OCI-LY3 (cell line): Measurements from ENCODE around the gene HOXA6.

Experiments used
- H2AFZ ChIP-seq: fragments of 200-600, 300-600 bp; shearing (Covaris generic); 2 replicates; pipeline ENCODE4 v1.6.0; 2014; ENCODE audit warnings: antibody characterized with exemption, low read depth, low read length
- H3K27ac ChIP-seq: fragments of 200-600, 300-600 bp; sonication (generic); 2 replicates; pipeline ENCODE4 v1.5.1; 2014; ENCODE audit warnings: mild to moderate bottlenecking, low read length, moderate library complexity, mixed read lengths
- H3K27me3 ChIP-seq: fragments of 200-600, 300-600 bp; sonication (generic); 2 replicates; pipeline ENCODE4 v1.6.1; 2014; ENCODE audit warnings: low read depth, low read length, mixed read lengths
- H3K36me3 ChIP-seq: fragments of 200-600, 300-600 bp; sonication (generic); replicated peaks from 2 replicates; pipeline ENCODE3; 2014; ENCODE audit warnings: low read depth, low read length, mixed read lengths
- H3K4me1 ChIP-seq: fragments of 300-600, 200-600 bp; sonication (generic); 2 replicates; pipeline ENCODE4 v1.6.1; 2014; ENCODE audit warnings: low read length, mixed read lengths
- H3K4me2 ChIP-seq: fragments of 200-600, 300-600 bp; sonication (generic); 2 replicates; pipeline ENCODE4 v1.6.1; 2014; ENCODE audit warnings: low read length, mixed read lengths
- H3K4me3 ChIP-seq: fragments of 300-600, 200-600 bp; sonication (generic); 2 replicates; pipeline ENCODE4 v1.5.1; 2014; ENCODE audit warnings: antibody characterized with exemption, mild to moderate bottlenecking, low read length, moderate library complexity
- H3K79me2 ChIP-seq: fragments of 300-600, 200-600 bp; shearing (Covaris generic); 2 replicates; pipeline ENCODE4 v1.6.1; 2014; ENCODE audit warnings: mild to moderate bottlenecking, low read length, mixed read lengths
- H3K9ac ChIP-seq: fragments of 300-600, 200-600 bp; shearing (Covaris generic); 2 replicates; pipeline ENCODE4 v1.6.0; 2014; ENCODE audit warnings: mild to moderate bottlenecking, low read length, moderate library complexity
- H3K9me3 ChIP-seq: fragments of 200-600, 300-600 bp; shearing (Covaris generic); 2 replicates; pipeline ENCODE4 v1.6.1; 2014; ENCODE audit warnings: low read length, mixed read lengths; ENCODE audit not compliant: insufficient read depth
- H4K20me1 ChIP-seq: fragments of 200-600, 300-600 bp; sonication (generic); 2 replicates; pipeline ENCODE4 v1.6.1; 2016; ENCODE audit warnings: low read length, mixed read lengths; ENCODE audit not compliant: insufficient read depth
- CTCF ChIP-seq: fragments of 200-600, 300-600 bp; sonication (generic); IDR thresholded peaks from 2 replicates; pipeline ENCODE4 v1.5.1; 2014; ENCODE audit warnings: antibody characterized with exemption, low read length, low read depth
- EZH2phosphoT487 ChIP-seq: fragments of 200-600 bp; shearing (Covaris generic); IDR thresholded peaks from 2 replicates; pipeline ENCODE4 v1.6.1; 2018; ENCODE audit warnings: antibody characterized with exemption, mixed run types, low read depth

HOXA6 gene

GRCh38 chr7:27103489-27104226, 43.9 kb downstream of the HOXA6 start:
- Histone ChIP-seq H2AFZ (no peak overlapping the region), H3K9me3 (no peaks in the 10 kb centered on the region), H3K79me2 (no peaks in the 10 kb centered on the region), H3K27me3 (no peaks in the 10 kb centered on the region), H3K4me3 (no peak overlapping the region), H3K9ac (no peak overlapping the region), H3K27ac (no peak overlapping the region), H3K4me2 (no peak overlapping the region), H3K36me3 (no peaks in the 10 kb centered on the region), H3K4me1 (peaks cover 9% of the 10 kb centered on the region), H4K20me1 (no peaks in the 10 kb centered on the region)
- TF ChIP-seq EZH2phosphoT487 = no peak
- TF ChIP-seq CTCF = no peak

DNA sequence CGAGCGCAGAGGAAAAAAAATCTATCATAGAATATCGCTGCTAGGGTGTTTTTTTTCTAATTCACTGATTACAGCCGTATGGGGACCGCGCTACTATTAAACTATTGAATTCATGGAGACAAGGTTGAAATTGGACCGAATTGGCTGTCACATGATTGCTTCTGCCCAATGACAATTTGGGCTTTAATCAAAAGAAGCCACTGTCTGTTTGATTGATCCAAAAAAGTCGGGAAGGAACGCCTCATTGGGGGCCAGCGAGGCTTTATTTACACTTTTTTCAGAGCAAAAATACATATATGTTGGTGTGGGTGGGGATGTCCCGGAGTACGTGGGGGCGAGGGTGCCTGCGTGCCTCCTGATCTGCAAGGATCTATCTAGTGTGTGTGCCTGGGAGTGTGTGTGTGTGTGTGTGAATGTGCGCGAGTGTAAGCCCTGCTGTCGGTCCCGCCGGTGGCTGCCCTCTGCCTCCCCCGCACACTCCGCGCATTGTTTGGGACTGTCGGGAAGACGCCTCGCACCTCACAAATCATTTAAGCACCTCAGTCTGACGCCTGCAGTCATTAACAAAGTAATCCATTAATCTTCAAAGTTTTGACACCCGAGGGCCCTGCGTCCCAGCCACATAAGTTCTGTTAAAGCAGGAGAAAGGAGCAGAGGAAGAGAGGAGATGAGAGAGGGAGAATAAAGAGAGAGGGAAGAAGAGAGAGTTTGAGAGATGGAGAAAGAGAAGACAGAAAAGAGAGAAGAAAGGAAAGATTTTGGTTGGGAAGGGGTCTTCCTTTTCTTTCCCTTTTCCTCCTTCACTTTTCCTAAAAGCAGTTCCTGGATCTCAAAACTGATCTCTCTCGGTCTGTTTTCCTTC, 44.8 kb downstream of the HOXA6 start, which contains the start of gene HOXA2:
Gene HOXA2 (minus strand): TSS at position 103 of the 862 bp plus-strand sequence. CDS start 183 bp downstream, outside the sequence.
- no peak within 1 kb of the TSS for H3K9ac ChIP-seq
- TF ChIP-seq CTCF (no peak), EZH2phosphoT487 (no peak)
- H3K36me3 ChIP-seq = no peaks in the 10 kb centered on the region
- H3K79me2 ChIP-seq = peaks cover 2% of the 10 kb centered on the region; the same call in 1 of the 2 replicates
- no peaks in the 10 kb centered on the region for H3K9me3 ChIP-seq
- H3K27me3 ChIP-seq = no peaks in the 10 kb centered on the region
- H4K20me1 ChIP-seq = no peaks in the 10 kb centered on the region
- no peak within 1 kb of the TSS for H3K4me2 ChIP-seq
- peaks cover 9% of the 10 kb centered on the region for H3K4me1 ChIP-seq
- no peak within 1 kb of the TSS for H3K4me3 ChIP-seq
- no peak within 1 kb of the TSS for H3K27ac ChIP-seq
- H2AFZ ChIP-seq = no peak within 1 kb of the TSS

DNA sequence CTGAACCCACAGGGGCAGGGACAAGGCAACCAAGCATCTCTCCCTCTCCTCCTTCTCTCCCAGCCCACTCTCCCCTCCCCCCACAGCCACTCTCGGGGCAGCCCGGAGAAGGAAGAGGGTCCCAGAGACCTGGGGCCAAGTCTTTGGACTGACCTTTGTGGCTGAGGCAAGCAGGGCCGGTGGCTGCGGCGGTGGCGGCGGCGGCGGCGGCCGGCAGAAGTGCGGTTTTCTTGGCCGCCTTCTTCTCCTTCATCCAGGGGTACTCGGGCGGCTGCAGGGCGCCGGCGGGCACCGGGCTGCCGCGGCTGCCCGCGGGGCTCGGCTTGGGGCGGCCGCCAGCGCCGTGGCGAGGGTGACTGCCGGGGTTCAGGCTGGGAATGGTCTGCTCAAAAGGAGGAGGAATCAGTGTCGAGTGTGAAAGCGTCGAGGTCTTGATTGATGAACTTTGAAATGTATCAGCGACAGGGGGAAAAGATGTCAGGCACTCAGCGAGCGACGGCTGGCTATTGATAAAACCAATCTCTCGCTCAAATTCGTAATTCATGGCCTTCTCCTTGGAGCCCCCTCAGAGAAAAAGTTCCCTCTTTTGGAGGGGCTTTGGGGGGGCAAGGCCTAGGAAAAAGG, 45.5 kb downstream of the HOXA6 start:
- Histone ChIP-seq H3K4me1 (peaks cover 14% of the 10 kb centered on the region), H2AFZ (no peak overlapping the region), H3K9me3 (no peaks in the 10 kb centered on the region), H3K4me3 (no peak overlapping the region), H3K27ac (no peak overlapping the region), H3K79me2 (peaks cover 9% of the 10 kb centered on the region), H4K20me1 (no peaks in the 10 kb centered on the region), H3K27me3 (no peaks in the 10 kb centered on the region), H3K4me2 (no peak overlapping the region), H3K9ac (no peak overlapping the region), H3K36me3 (no peaks in the 10 kb centered on the region)
- TF ChIP-seq EZH2phosphoT487 = no peak
- TF ChIP-seq CTCF = no peak
